Measurements from ENCODE around the gene NCOA1. TPM values are rescaled to one million over a fixed set of nuclear protein-coding genes. Genes with fewer than 3 reads are reported as not detected.

NCOA1 gene
- total RNA-seq, 8 experiments from 2014 or later: 18.7 to 65.8 (median 22.0) TPM

DNA sequence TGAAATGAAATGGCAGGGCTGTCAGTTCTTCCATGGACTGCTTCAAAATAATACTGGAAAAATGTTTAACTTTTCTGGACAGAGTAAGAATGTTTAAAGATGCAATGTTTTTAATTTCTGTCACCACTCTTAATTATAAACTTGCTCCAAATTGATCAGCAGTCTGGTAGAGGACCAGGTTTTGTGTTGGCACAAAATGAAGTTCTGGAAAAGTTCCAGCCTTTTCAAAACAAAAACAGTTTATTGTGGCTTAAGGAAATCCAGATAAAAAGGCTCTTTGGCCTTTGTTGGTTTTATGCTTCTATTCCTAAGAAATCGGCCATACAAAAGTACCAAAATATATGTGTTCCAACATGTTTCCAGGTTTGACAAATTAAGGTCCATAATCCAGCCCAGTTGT, 253.3 kb downstream of the NCOA1 start:
- no peak overlapping the region for H3K4me3 ChIP-seq
- peaks cover 0 to 3% of the 10 kb centered on the region in 2 donors for H3K4me1 ChIP-seq (replicated peaks in 1 of 2)
- WGBS, 10 experiments: 0 to 100% (median 44%) methylated on average over 1 of the region's 1 CpG; no CpG with 5 or more reads in 3 of the 10 experiments
- in situ Hi-C loops (cut with MboI; ENCODE audit: low pct_unique_long_range_greater_than_20kb in 2 of 9, low sequenced_read_pairs in 9 of 9, unreplicated experiment in 9 of 9): no loop called here
- no peak overlapping the region for H3K27ac ChIP-seq
- no peak for ATAC-seq (replicated peaks in 6 of 8)

DNA sequence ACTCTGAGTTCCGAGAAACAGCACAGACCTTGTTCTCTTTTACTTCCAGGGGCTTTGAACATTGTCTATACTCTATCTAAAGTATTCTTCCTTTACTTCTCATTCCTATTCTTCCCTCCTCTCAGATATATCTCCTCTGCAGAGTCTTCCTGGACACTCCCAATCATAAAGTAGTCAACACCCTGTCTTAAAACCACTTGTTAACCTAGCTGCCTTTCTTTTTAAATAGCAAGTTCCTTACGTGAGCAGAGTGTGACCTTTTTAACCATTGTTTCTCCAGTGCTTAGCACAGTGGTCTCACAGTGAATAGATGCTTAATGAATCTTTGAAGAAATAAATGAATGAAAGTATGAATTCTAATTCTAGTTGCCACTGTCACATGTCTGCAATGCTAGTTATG, 254.8 kb downstream of the NCOA1 start:
- in situ Hi-C loops (cut with MboI; ENCODE audit: low pct_unique_long_range_greater_than_20kb in 2 of 9, low sequenced_read_pairs in 9 of 9, unreplicated experiment in 9 of 9): no loop called here
- H3K4me1 ChIP-seq (replicated peaks in 1 of 2): peaks cover 0 to 3% of the 10 kb centered on the region in 2 donors
- no peak overlapping the region for H3K27ac ChIP-seq
- WGBS, 10 experiments: 79 to 100% (median 97%) methylated on average over 1 to 2 of the region's 2 CpGs
- H3K4me3 ChIP-seq: no peak overlapping the region
- ATAC-seq (replicated peaks in 6 of 8): no peak

DNA sequence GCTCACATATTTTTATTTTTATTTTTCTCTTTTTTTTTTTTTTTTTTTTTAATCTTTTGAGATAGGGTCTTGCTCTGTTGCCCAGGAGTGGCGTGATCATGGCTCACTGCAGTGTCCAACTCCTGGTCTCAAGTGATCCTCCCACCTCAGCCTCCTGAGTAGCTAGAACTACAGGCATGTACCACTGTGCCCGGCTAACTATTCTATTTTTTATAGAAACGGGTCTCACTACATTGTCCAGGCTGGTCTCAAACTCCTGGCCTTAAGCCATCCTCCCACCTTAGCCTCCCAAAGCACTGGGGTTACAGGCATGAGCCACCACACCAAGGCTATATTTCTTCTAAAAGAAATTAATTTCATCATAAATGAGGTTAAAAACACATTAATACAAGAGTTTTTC, 256.2 kb downstream of the NCOA1 start:
- H3K4me1 ChIP-seq (replicated peaks in 1 of 2): peaks cover 0 to 3% of the 10 kb centered on the region in 2 donors
- WGBS, 10 experiments: 60 to 100% (median 94%) methylated on average over 1 to 3 of the region's 3 CpGs
- H3K27ac ChIP-seq: no peak overlapping the region
- no peak overlapping the region for H3K4me3 ChIP-seq
- in situ Hi-C loops (cut with MboI; ENCODE audit: low pct_unique_long_range_greater_than_20kb in 2 of 9, low sequenced_read_pairs in 9 of 9, unreplicated experiment in 9 of 9): no loop called here
- ATAC-seq (replicated peaks in 6 of 8): no peak

DNA sequence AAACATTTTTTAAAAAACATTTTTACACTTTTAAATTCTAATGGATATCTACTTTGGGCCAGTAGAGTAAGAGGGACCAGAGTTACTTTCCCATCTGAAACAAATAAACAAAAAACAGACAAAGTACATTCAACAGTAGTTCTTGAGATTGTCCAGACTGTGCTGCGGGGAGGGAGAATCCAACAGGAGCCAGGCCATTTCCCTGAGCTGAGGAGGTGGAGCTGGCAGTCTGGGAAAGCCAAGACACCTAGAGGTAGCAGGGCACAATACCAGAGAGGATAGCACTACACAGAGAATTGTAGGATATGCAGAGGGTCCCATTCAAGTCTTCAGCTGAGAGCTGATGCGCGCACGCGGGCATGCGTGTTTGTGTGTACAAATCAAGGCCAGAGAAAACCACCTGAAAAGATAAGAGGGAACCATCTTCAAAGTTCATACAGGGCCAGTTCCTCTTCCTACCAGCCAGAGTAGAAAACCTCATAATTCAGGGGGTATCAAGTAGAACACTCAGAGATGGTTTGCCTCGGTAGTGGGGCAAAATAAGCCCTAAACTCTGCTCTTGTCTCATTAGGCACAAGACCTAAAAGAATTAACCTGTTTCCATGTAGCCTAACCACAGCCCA, 258.1 kb downstream of the NCOA1 start:
- Histone ChIP-seq H3K4me3 (no peak overlapping the region), H3K27ac (no peak overlapping the region), H3K4me1 (replicated peaks in 1 of 2) (no peaks in the 10 kb centered on the region)
- peak in 1 of 8 experiments; percentile 25 for ATAC-seq (replicated peaks in 6 of 8)
- in situ Hi-C loops (cut with MboI; ENCODE audit: low pct_unique_long_range_greater_than_20kb in 2 of 9, low sequenced_read_pairs in 9 of 9, unreplicated experiment in 9 of 9): no loop called here
- WGBS, 10 experiments: 60 to 100% (median 87%) methylated on average over 1 to 7 of the region's 7 CpGs; no CpG with 5 or more reads in 3 of the 10 experiments

DNA sequence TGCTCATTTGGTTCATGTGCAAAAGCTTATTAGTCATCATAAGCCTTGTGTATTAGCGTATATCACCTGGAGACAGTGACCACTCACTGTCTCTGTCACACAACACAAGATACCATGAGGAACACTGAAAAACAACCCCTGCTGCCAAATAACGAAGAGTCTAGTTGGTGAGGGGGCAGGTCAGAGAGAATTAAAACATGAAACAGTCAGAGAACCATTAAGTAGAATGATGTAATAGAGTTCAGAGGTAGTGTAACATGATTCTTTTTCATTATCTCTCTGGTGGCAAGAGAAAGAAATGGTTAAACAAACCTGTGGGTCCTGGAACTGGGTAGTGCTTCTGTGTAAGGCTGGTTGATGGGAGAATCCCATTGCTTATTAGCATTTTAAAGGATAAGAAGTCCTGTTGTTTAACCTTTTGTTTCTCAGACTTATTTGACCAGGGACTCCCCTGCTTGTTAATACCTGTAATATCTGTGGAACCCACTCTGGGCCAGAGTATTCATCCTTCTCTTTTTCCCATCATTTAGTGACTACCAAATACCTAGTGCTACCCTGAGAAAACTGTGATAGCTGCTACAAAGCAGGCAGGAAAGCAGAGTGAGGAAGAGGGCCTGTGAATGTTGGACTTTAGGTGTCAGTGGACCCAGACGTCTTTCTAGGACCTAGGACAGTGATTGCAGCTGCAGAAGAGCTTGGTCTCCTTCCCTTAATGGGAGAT, 264.1 kb downstream of the NCOA1 start:
- H3K27ac ChIP-seq: no peak overlapping the region
- no peaks in the 10 kb centered on the region for H3K4me1 ChIP-seq (replicated peaks in 1 of 2)
- in situ Hi-C loops (cut with MboI; ENCODE audit: low pct_unique_long_range_greater_than_20kb in 2 of 9, low sequenced_read_pairs in 9 of 9, unreplicated experiment in 9 of 9): loop anchor here in 1 of 9 experiments (25.0 kb wide), 1 partner anchor 343 kb away; no protein-coding TSS in a partner anchor
- ATAC-seq (replicated peaks in 6 of 8): peak in 3 of 8 experiments; percentile 48 to 54 (median 50)
- H3K4me3 ChIP-seq: no peak overlapping the region
- 57 to 100% (median 70%) methylated on average over 1 to 3 of the region's 3 CpGs; no CpG with 5 or more reads in 2 of the 10 experiments for WGBS, 10 experiments

DNA sequence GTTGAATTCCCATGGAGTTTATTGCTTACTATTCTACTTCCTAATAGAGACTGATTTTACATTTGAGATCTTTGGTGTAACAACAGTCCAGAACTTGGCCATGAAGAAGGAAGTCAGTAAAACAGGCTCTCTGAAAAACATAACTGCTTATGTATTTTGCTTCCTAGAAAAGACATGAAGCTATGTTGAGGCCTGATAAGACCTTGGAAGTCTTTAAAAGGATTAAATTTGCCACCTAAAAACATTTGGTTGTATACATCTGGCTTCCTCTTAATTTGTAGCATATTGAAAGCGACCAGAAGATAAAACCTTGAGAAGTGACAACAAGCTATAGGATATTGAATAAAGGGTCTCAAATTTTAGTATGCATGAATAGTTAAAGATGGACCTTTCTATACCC, 265.7 kb downstream of the NCOA1 start:
- Histone ChIP-seq H3K4me3 (no peak overlapping the region), H3K4me1 (replicated peaks in 1 of 2) (no peaks in the 10 kb centered on the region), H3K27ac (no peak overlapping the region)
- no peak for ATAC-seq (replicated peaks in 6 of 8)
- in situ Hi-C loops (cut with MboI; ENCODE audit: low pct_unique_long_range_greater_than_20kb in 2 of 9, low sequenced_read_pairs in 9 of 9, unreplicated experiment in 9 of 9): loop anchor here in 1 of 9 experiments (25.0 kb wide), 1 partner anchor 344 kb away; no protein-coding TSS in a partner anchor
- WGBS, 10 experiments: 67 to 100% (median 100%) methylated on average over 1 of the region's 1 CpG; no CpG with 5 or more reads in 1 of the 10 experiments

DNA sequence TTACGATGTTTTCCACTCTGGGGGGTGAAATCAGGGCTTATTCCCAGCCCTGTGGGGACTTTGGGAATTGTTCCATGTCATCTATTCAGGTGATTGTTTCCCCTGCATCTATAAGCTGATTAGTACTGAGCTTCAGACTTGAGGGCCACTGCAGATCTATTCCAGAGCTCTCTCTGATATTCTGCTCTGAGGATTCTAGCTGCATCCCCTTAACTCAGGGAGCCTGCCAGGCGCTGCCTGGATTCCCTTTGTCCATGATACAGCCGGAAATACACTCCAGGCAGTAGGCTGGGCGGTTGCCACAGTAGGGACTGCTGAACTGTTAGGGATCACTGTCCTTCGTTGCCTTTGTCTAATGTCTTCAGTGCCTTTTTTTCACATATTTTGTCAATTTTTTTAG, 270.8 kb downstream of the NCOA1 start:
- in situ Hi-C loops (cut with MboI; ENCODE audit: low pct_unique_long_range_greater_than_20kb in 2 of 9, low sequenced_read_pairs in 9 of 9, unreplicated experiment in 9 of 9): loop anchor here in 1 of 9 experiments (25.0 kb wide), 1 partner anchor 350 kb away; no protein-coding TSS in a partner anchor
- Histone ChIP-seq H3K4me1 (replicated peaks in 1 of 2) (no peaks in the 10 kb centered on the region), H3K27ac (no peak overlapping the region), H3K4me3 (no peak overlapping the region)
- WGBS, 10 experiments: 37 to 100% (median 84%) methylated on average over 1 to 5 of the region's 5 CpGs; no CpG with 5 or more reads in 2 of the 10 experiments
- ATAC-seq (replicated peaks in 6 of 8): no peak

DNA sequence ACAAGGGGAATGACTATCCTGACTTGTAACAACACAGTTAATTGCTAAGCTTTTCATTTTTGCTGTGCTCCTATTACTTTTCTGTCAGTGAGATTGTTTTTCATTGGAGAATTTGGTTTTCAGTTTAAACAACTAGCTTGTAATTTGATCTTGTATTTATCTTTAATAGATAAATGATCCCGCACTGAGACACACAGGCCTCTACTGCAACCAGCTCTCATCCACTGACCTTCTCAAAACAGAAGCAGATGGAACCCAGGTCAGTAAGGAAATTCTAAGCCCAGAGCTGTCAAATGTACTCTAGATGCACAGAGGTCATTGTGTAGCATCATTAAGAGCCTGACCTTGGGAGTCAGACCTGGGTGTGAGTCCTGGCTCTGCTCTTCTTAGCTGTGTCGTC, 271.5 kb downstream of the NCOA1 start:
- no peak for ATAC-seq (replicated peaks in 6 of 8)
- WGBS, 10 experiments: 73 to 100% (median 88%) methylated on average over 1 to 2 of the region's 2 CpGs; no CpG with 5 or more reads in 3 of the 10 experiments
- in situ Hi-C loops (cut with MboI; ENCODE audit: low pct_unique_long_range_greater_than_20kb in 2 of 9, low sequenced_read_pairs in 9 of 9, unreplicated experiment in 9 of 9): loop anchor here in 1 of 9 experiments (25.0 kb wide), 1 partner anchor 350 kb away; no protein-coding TSS in a partner anchor

DNA sequence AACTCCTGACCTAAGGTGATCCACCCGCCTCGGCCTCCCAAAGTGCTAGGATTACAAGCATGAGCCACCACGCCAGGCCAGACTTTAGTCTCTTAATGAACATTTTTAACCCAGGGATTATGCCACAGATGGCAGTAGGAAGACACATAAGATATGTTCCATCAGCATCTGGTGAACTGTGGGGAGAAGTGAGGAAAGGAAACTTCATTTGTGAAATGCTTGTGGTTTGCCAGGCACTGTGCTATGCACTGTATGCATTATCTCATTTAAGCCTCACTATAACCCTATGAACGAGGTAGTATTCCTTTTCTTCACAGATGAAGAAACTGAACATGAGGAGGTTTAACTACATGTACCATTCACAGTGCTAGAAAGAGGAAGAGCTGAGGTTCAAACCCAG, 272.8 kb downstream of the NCOA1 start:
- Histone ChIP-seq H3K27ac (no peak overlapping the region), H3K4me1 (replicated peaks in 1 of 2) (no peaks in the 10 kb centered on the region), H3K4me3 (no peak overlapping the region)
- in situ Hi-C loops (cut with MboI; ENCODE audit: low pct_unique_long_range_greater_than_20kb in 2 of 9, low sequenced_read_pairs in 9 of 9, unreplicated experiment in 9 of 9): loop anchor here in 1 of 9 experiments (25.0 kb wide), 1 partner anchor 352 kb away; no protein-coding TSS in a partner anchor
- ATAC-seq (replicated peaks in 6 of 8): no peak
- WGBS, 10 experiments: 48 to 100% (median 92%) methylated on average over 1 to 4 of the region's 4 CpGs; no CpG with 5 or more reads in 2 of the 10 experiments

More for the DNA sequence above, 271.5 kb downstream of the NCOA1 start:
- H3K27ac ChIP-seq: no peak overlapping the region
- H3K4me1 ChIP-seq (replicated peaks in 1 of 2): no peaks in the 10 kb centered on the region
- H3K4me3 ChIP-seq: no peak overlapping the region

DNA sequence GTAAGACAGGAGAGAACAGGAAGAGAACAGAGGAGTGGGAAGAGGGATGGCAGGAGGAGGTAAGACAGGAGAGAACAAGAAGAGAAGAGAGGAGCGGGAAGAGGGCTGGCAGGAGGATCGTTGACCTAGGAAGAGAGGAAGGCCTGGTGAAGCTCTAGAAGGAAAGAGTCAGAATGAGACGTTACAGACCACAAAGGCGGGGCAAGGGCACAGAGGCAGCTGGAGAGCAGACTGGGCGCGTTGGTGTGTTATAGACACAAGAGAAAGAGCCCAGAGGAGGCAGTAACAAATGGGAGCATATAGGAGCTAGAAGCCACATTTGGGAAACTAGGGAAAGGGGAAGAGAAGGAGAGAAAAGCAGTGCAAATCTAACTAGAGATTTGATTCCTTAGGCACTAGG, 275.6 kb downstream of the NCOA1 start:
- WGBS, 10 experiments: 43 to 93% (median 83%) methylated on average over 5 to 6 of the region's 6 CpGs; no CpG with 5 or more reads in 1 of the 10 experiments
- Histone ChIP-seq H3K4me1 (replicated peaks in 1 of 2) (peaks cover 0 to 4% of the 10 kb centered on the region in 2 donors), H3K4me3 (no peak overlapping the region), H3K27ac (no peak overlapping the region)
- no peak for ATAC-seq (replicated peaks in 6 of 8)
- in situ Hi-C loops (cut with MboI; ENCODE audit: low pct_unique_long_range_greater_than_20kb in 2 of 9, low sequenced_read_pairs in 9 of 9, unreplicated experiment in 9 of 9): loop anchor here in 1 of 9 experiments (25.0 kb wide), 1 partner anchor 354 kb away; no protein-coding TSS in a partner anchor

DNA sequence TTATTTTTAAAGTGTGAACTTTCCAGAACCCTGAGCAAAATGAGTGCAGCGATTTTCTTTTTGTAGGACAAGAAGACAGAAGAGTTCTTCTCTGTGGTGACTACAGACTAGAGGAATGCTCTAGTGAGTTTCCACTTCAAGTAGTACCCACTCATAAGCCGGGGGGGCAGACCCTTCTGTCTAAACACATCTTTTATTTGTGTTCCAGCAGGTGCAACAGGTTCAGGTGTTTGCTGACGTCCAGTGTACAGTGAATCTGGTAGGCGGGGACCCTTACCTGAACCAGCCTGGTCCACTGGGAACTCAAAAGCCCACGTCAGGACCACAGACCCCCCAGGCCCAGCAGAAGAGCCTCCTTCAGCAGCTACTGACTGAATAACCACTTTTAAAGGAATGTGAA, 277.0 kb downstream of the NCOA1 start:
- in situ Hi-C loops (cut with MboI; ENCODE audit: low pct_unique_long_range_greater_than_20kb in 2 of 9, low sequenced_read_pairs in 9 of 9, unreplicated experiment in 9 of 9): loop anchor here in 1 of 9 experiments (25.0 kb wide), 1 partner anchor 356 kb away; no protein-coding TSS in a partner anchor
- no peak for ATAC-seq (replicated peaks in 6 of 8)

DNA sequence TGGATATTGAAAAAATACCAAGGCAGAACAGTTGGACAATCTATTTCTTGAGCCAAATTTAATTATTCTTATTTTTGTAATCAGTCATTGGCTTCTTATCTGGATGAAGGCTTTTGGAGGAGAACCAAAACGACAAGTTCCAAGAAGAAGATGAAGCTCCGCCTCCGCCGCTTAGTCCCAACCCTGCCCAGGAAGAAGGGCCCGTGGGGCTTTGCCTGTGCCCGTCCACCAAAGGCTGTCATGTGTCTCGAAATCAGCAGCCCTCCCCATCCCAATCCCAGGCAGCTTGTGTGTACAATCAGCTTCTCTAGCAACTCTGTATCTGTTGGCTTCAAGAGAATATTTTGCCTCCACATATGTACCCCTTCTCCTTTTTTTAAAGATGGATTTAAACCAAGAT, 277.5 kb downstream of the NCOA1 start:
- H3K4me1 ChIP-seq (replicated peaks in 1 of 2): peaks cover 0 to 8% of the 10 kb centered on the region in 2 donors
- no peak for ATAC-seq (replicated peaks in 6 of 8)
- WGBS, 10 experiments: 15 to 97% (median 87%) methylated on average over 3 to 7 of the region's 7 CpGs; no CpG with 5 or more reads in 2 of the 10 experiments
- no peak overlapping the region for H3K27ac ChIP-seq
- in situ Hi-C loops (cut with MboI; ENCODE audit: low pct_unique_long_range_greater_than_20kb in 2 of 9, low sequenced_read_pairs in 9 of 9, unreplicated experiment in 9 of 9): loop anchor here in 1 of 9 experiments (25.0 kb wide), 1 partner anchor 356 kb away; no protein-coding TSS in a partner anchor
- no peak overlapping the region for H3K4me3 ChIP-seq

More for the DNA sequence above, 277.0 kb downstream of the NCOA1 start:
- H3K4me1 ChIP-seq (replicated peaks in 1 of 2): peaks cover 0 to 8% of the 10 kb centered on the region in 2 donors
- 59 to 100% (median 100%) methylated on average over 1 to 4 of the region's 5 CpGs; no CpG with 5 or more reads in 3 of the 10 experiments for WGBS, 10 experiments
- no peak overlapping the region for H3K27ac ChIP-seq
- no peak overlapping the region for H3K4me3 ChIP-seq

DNA sequence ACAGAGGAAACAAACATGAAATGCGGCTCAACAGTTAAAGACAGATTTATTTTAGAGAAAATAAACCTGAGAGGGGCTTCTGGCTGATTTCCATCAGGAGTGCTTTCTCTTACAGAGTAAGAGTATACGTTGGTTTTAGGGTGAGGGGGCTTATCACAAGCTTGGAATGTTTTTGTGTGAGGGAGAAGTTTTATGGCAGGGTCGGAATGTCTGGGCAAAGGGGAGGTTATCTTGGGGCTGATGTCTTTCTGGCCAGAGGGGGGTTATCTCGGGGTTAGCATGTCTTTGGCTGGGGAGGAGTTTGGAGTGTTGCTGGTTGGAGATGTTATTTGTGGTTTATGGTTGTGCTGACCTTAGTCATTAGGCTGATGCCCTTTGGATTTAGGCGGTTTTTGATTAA, 280.0 kb downstream of the NCOA1 start:
- WGBS, 10 experiments: 80 to 100% (median 83%) methylated on average over 1 to 4 of the region's 5 CpGs; no CpG with 5 or more reads in 3 of the 10 experiments
- H3K27ac ChIP-seq: no peak overlapping the region
- H3K4me3 ChIP-seq: no peak overlapping the region
- no peak for ATAC-seq (replicated peaks in 6 of 8)
- in situ Hi-C loops (cut with MboI; ENCODE audit: low pct_unique_long_range_greater_than_20kb in 2 of 9, low sequenced_read_pairs in 9 of 9, unreplicated experiment in 9 of 9): loop anchor here in 1 of 9 experiments (25.0 kb wide), 1 partner anchor 359 kb away; no protein-coding TSS in a partner anchor
- H3K4me1 ChIP-seq (replicated peaks in 1 of 2): peaks cover 0 to 8% of the 10 kb centered on the region in 2 donors
